Common myeloid progenitor, CD34-positive (primary cell): ENCODE data around the gene CCDC9B.

Experiments used
- CTCF ChIA-PET: fragments of 350-600 bp; sonication (Branson Sonifier 250); formaldehyde crosslinking; loops from one replicate; lab custom pipeline; 2021; ENCODE audit warnings: antibody characterized with exemption; lab: Charles Lee
- POLR2A ChIA-PET: fragments of 350-600 bp; sonication (Branson Sonifier 250); formaldehyde crosslinking; loops from one replicate; lab custom pipeline; 2021; ENCODE audit warnings: antibody characterized with exemption; lab: Charles Lee
- DNase-seq, 3 donors: peaks; one replicate each; pipeline versions ENCODE4 v3.0.0 to v3.0.0-alpha.2; 2013
- H3K27ac ChIP-seq, 2 experiments: 1 replicate in 1 of 2; 2 replicates in 1 of 2; pipeline ENCODE4 v1.7.0; 2013; ENCODE audit warnings: inconsistent platforms in 2 of 2, low read length in 2 of 2, mild to moderate bottlenecking in 2 of 2, low read depth in 1 of 2, moderate library complexity in 1 of 2; ENCODE audit not compliant: severe bottlenecking in 2 of 2, insufficient read depth in 1 of 2, poor library complexity in 1 of 2
- H3K27me3 ChIP-seq, 5 experiments: replicated peaks in 2 of 5; 1 replicate in 3 of 5; 2 replicates in 2 of 5; pipeline versions ENCODE4 v1.6.1 to v1.7.0; 2013; ENCODE audit warnings: low read length in 4 of 5, mild to moderate bottlenecking in 2 of 5, moderate library complexity in 2 of 5, inconsistent platforms in 1 of 5; ENCODE audit not compliant: insufficient read depth in 5 of 5, control insufficient read depth in 4 of 5
- H3K36me3 ChIP-seq, 4 experiments: 1 replicate in 2 of 4; 2 replicates in 2 of 4; pipeline versions ENCODE4 v1.6.1 to v1.7.0; 2013; ENCODE audit warnings: low read length in 3 of 4, control low read depth in 1 of 4, mild to moderate bottlenecking in 1 of 4; ENCODE audit not compliant: control insufficient read depth in 4 of 4, insufficient read depth in 4 of 4
- H3K4me1 ChIP-seq, 4 experiments: 1 replicate in 3 of 4; 2 replicates in 1 of 4; pipeline versions ENCODE4 v1.6.1 to v1.7.1; 2013; ENCODE audit warnings: low read length in 3 of 4, mild to moderate bottlenecking in 3 of 4, control low read depth in 1 of 4, inconsistent platforms in 1 of 4, moderate library complexity in 1 of 4; ENCODE audit not compliant: control insufficient read depth in 4 of 4, insufficient read depth in 4 of 4; ENCODE audit errors: control extremely low read depth in 1 of 4
- H3K4me3 ChIP-seq, 7 experiments: 1 replicate in 4 of 7; 2 replicates in 3 of 7; pipeline versions ENCODE4 v1.5.1 to v1.7.0; 2013; ENCODE audit warnings: mild to moderate bottlenecking in 7 of 7, low read length in 6 of 7, moderate library complexity in 6 of 7, inconsistent platforms in 2 of 7, low read depth in 2 of 7, control low read depth in 1 of 7; ENCODE audit not compliant: insufficient read depth in 4 of 7, control insufficient read depth in 1 of 7; ENCODE audit errors: extremely low read depth in 1 of 7
- H3K9me3 ChIP-seq, 5 experiments: 1 replicate in 4 of 5; 2 replicates in 1 of 5; pipeline versions ENCODE4 v1.6.1 to v1.7.1; 2013; ENCODE audit warnings: low read length in 4 of 5, mild to moderate bottlenecking in 2 of 5, inconsistent platforms in 1 of 5, low read depth in 1 of 5, moderate library complexity in 1 of 5; ENCODE audit not compliant: control insufficient read depth in 4 of 5, insufficient read depth in 2 of 5; ENCODE audit errors: control extremely low read depth in 1 of 5
- WGBS: methylation state at CpG from one replicate; pipeline ENCODE4 v1.1.5; 2013; ENCODE audit not compliant: insufficient coverage; 5-methylcytosine and 5-hydroxymethylcytosine counted together

Gene CCDC9B

DNA sequence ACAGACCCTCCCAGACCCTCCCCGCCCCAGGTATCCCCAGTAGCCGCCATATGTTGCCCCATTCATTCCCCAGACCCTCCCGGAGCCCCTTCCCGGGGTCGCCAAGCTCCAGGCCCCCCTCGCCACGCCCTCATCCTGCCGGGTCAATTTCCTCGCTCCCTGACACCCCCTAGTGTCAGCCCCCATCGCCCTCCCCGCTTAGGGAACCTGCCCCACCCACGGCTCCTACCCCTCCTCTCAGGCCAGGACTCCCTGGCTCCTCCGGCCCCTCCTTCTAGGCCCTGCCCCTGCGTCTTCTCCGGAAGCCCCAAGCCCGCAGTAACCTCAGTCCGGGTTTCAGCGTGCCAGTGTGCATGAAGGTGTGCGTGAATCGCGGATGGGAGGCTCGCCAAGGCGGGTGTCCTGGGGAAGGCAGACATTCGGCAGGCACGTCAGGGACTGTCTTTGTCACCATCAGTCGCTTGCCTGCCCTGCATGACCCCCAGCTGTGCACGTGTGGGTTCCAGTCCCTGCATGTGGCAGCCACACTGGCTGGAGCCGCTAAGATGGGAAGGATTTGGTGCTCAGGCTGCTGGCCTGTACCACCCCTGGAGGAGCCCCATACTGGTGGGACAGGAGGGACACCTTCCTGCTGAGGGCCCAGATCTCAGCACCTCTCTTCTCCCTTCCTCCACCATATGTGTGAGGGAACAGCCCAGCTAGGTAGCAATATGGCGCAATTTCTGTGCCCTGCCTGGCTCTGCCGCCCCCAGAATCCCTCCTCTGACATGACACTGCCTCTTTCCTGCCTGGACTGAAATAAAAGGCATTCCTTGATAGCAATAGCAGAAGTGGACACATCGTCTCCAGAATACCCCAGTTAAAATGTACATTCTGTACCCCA is 18.0 kb upstream of the CCDC9B start:
- H3K9me3 ChIP-seq, result no peaks in the 10 kb centered on the region
- H3K4me1 ChIP-seq, result peaks cover 0 to 22% (median 17%) of the 10 kb centered on the region in 4 experiments
- H3K4me3 ChIP-seq, result peak overlapping the region in 6 of 7 experiments; percentile 50 to 78 (median 66)
- H3K27ac ChIP-seq, result no peak overlapping the region
- WGBS, result 15% methylated on average over 23 of the region's 31 CpGs
- CTCF ChIA-PET, result interaction anchor here (0.9 to 10.9 kb wide), 3 partner anchors 17 to 79 kb away, joined by 3 to 139 read pairs (median 3); partner anchors contain the start of gene CCDC9B
- peaks cover 0 to 2% (median 0%) of the 10 kb centered on the region in 5 experiments for H3K27me3 ChIP-seq
- H3K36me3 ChIP-seq, result peaks cover 0 to 4% (median 0%) of the 10 kb centered on the region in 4 experiments
- POLR2A ChIA-PET, result no interaction called here
- DNase-seq, result peak in 2 of 3 donors; percentile 22 to 35

DNA sequence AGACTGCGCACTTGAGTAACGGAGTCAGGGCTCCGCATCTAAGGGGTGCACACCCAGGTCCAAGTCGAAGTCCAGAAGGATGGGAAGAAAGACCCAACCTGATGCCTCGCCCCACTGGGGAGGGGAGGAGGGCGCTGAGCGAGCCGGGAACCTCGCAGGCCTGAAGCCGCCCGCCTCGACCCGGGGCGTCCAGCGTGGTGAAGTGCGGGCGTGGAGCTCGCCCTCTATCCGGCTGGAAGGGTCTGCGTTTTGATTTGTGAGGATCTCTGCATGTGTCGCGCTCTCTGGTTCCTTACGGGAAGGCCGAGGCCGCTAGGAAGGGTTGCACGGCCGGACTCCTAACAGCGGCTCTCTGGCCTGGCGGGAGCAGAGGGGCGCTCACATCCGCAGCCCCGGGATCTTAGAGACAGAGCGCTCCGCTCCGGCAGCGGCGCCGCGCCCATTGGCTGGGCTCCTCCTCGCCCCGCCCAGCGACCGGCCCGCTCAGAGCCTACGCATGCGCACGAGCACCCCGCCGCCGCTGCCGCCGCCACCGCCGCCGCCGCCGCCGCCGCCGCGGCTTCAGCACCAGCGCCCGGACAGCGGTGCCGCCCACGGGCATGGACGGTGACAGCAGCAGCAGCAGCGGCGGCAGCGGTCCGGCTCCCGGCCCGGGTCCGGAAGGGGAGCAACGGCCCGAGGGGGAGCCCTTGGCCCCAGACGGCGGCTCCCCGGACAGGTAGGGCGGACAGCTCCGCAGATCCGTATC is 17.2 kb upstream of the CCDC9B start, which contains the start of gene DISP2:
Gene DISP2, plus strand, starts transcription at position 497 of the 748 bp plus-strand sequence. Its CDS starts 103 bp downstream, at position 600.
- DNase-seq, result peak; percentile 66 to 81 (median 80)
- under 1% methylated on average over 61 of the region's 82 CpGs for WGBS
- H3K27me3 ChIP-seq, result peaks cover 0 to 2% (median 0%) of the 10 kb centered on the region in 5 experiments
- peak within 1 kb of the TSS; percentile 23 to 78 (median 62) for H3K4me3 ChIP-seq
- no peaks in the 10 kb centered on the region for H3K9me3 ChIP-seq
- CTCF ChIA-PET, result interaction anchor here (1.0 to 10.9 kb wide), 8 partner anchors 9 to 79 kb away, joined by 3 to 139 read pairs (median 3); partner anchors contain the start of gene CCDC9B
- peaks cover 0 to 4% (median 0%) of the 10 kb centered on the region in 4 experiments for H3K36me3 ChIP-seq
- POLR2A ChIA-PET, result no interaction called here
- no peak within 1 kb of the TSS for H3K27ac ChIP-seq
- peaks cover 0 to 22% (median 17%) of the 10 kb centered on the region in 4 experiments for H3K4me1 ChIP-seq

DNA sequence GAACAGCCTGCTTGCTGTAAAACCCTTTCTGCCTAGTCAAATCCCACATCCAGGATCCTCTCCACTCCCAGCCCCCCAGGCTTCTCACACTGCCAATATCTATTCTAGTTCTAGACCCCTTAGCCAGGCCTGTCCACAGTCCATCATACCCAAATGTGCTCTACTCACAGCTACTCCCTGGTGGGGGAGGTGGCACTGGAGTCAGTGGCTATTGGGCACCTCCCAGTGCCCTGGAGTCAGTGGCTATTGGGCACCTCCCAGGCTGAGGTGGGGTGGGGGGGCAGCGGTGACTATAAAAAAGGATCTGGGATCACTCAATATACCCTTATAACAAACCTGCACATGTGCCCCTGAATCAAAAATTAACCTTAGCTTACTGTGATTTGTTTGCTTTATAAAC is 16.5 kb upstream of the CCDC9B start:
- H3K27ac ChIP-seq, result no peak overlapping the region
- peak overlapping the region in 4 of 7 experiments; percentile 23 to 77 (median 72) for H3K4me3 ChIP-seq
- peaks cover 0 to 22% (median 17%) of the 10 kb centered on the region in 4 experiments for H3K4me1 ChIP-seq
- WGBS, result no CpG with 5 or more reads among the region's 1 CpG
- ChIA-PET POLR2A (interaction anchor here (0.9 kb wide), 1 partner anchor 34 kb away, joined by 3 read pairs; the partner anchor contains the start of gene INAFM2), CTCF (interaction anchor here (1.0 to 10.9 kb wide), 9 partner anchors 10 to 78 kb away, joined by 3 to 139 read pairs (median 3); partner anchors contain the start of genes CCDC9B and PLCB2)
- H3K27me3 ChIP-seq, result peaks cover 0 to 2% (median 0%) of the 10 kb centered on the region in 5 experiments
- peaks cover 0 to 4% (median 0%) of the 10 kb centered on the region in 4 experiments for H3K36me3 ChIP-seq
- no peaks in the 10 kb centered on the region for H3K9me3 ChIP-seq
- DNase-seq, result no peak

DNA sequence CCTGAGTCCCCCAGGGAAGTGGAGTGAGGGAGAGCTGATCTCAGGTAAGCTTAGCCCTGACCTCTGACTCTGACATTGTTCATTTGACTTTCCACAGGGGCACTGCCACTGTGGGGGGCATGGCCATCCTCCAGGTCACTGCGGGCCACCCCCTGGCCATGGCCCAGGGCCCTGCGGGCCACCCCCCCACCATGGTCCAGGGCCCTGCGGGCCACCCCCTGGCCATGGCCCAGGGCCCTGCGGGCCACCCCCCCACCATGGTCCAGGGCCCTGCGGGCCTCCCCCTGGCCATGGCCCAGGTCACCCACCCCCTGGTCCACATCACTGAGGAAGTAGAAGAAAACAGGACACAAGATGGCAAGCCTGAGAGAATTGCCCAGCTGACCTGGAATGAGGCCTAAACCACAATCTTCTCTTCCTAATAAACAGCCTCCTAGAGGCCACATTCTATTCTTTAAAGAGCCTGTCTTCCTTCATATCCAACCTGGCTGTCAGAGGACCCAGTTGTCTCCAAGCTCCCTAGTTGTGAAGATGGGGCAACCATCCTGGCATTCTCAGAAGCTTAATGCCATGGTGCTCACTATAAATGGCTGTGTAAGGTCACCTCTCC is 15.3 kb upstream of the CCDC9B start:
- CTCF ChIA-PET, result interaction anchor here (0.8 to 10.9 kb wide), 7 partner anchors 11 to 84 kb away, joined by 3 to 139 read pairs (median 5); partner anchors contain the start of genes CCDC9B, KNSTRN and PLCB2
- no CpG with 5 or more reads among the region's 5 CpGs for WGBS
- DNase-seq, result no peak
- POLR2A ChIA-PET, result interaction anchor here (0.9 to 1.0 kb wide), 2 partner anchors 9 to 33 kb away, joined by 3 read pairs; partner anchors contain the start of gene INAFM2
- Histone ChIP-seq H3K36me3 (no peaks in the 10 kb centered on the region), H3K9me3 (no peaks in the 10 kb centered on the region), H3K27me3 (peaks cover 0 to 2% (median 0%) of the 10 kb centered on the region in 5 experiments), H3K27ac (no peak overlapping the region), H3K4me3 (no peak overlapping the region), H3K4me1 (peaks cover 0 to 22% (median 18%) of the 10 kb centered on the region in 4 experiments)

DNA sequence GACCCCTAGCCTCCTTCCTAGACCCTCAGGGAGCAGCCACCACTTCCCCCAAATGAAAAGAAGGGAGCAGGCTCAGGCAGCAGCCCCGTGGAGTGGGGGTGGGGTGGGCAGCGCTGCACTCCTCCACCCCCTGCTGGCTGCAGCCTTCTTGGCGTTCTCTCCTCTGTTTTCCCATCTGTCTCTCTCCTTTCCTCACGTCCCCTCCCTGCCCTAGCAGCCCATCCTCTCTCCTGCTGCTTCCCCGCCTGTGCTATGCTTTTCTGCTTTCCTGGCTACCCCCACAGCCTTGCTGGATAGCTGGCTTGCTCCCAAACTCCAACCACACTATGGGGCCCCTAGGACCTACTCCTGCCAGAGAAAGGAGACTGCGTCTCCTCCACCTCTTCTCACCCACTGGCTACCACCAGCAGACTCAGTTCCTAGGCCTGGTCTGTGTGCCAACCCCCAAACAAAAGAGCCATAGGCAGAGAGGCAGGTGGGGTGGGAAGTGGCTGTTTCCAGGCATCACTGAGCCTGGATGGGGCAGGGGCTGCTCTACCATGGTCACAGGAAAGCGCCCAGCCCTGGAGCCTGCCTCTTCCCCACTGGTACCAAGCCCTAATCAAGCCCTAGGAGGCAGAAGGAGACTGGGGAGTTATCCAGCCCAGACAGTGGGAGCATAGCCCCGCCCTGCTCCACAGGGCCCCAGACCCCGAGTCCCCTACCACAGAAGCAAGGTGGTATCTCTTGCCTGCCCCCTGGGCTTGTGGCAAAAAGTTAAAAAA is 13.9 kb upstream of the CCDC9B start:
- WGBS, result 30% methylated on average over 5 of the region's 9 CpGs
- peak; percentile 35 to 47 (median 40) for DNase-seq
- H3K27me3 ChIP-seq, result peaks cover 0 to 2% (median 0%) of the 10 kb centered on the region in 5 experiments
- ChIA-PET CTCF (interaction anchor here (0.8 to 10.9 kb wide), 9 partner anchors 8 to 80 kb away, joined by 3 to 139 read pairs (median 5); partner anchors contain the start of genes CCDC9B and KNSTRN), POLR2A (no interaction called here)
- H3K36me3 ChIP-seq, result no peaks in the 10 kb centered on the region
- peaks cover 0 to 26% (median 22%) of the 10 kb centered on the region in 4 experiments for H3K4me1 ChIP-seq
- H3K9me3 ChIP-seq, result no peaks in the 10 kb centered on the region
- no peak overlapping the region for H3K27ac ChIP-seq
- H3K4me3 ChIP-seq, result no peak overlapping the region
